ENCODE results near the gene LILRB3. TPM values are rescaled to one million over a fixed set of nuclear protein-coding genes. Genes with fewer than 3 reads are reported as not detected.
A peak's percentile ranks its signal among the peaks of the same experiment; 100 is the strongest.

Gene LILRB3
- total RNA-seq, 1 donor from 2014 or later = not detected

GRCh38 chr19:54169149-54169740 is 53.6 kb downstream of the LILRB3 start:
- DNase-seq (ENCODE audit: low read depth) = no peak

DNA sequence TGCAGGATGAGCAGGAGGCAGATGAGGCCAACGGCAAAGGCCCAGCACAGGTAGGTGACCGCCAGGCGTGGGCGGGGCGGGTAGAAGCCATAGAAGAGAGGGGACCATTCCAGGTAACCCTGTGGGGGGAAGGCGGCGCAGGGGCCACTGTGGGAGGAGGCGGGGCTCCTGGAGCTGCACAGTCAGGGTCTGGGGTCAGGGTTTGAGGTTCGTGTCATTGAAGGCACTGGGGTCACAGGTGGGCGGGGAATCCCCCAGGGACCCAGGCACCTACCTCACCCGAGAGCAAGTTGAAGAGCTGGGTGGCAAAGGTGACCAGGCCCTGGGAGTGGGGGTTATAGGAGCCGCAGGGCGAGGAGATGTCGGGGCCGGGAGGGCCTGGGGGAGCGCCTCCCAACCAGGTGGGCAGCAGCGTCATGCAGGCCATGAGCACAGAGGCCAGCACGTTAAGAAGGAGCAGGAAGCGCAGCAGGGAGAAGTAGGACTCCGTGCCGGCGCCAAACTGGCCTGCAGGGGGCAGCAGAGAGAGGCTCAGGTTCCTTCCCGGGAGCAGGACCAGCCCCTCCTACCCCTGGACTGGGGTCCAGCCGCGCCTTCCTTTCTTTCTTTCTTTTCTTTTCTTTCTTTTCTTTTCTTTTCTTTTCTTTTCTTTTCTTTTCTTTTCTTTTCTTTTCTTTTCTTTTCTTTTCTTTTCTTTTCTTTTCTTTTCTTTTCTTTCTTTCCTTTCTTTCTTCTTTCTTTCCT is 54.5 kb downstream of the LILRB3 start:
- peak; percentile 84 for DNase-seq (ENCODE audit: low read depth)

Other genes with a start within 250 kb of the LILRB3 start
- 22.8 and 30.8 TPM in 2 replicates for gene CACNG6, start 231.4 kb downstream of the LILRB3 start, total RNA-seq
- gene VSTM1, start 159.1 kb downstream of the LILRB3 start, total RNA-seq = not detected in 2 replicates
- gene TARM1, start 141.6 kb downstream of the LILRB3 start, total RNA-seq = not detected in 2 replicates
- 0.10 TPM in 1 of 2 replicates, not detected in the other for gene OSCAR, start 122.2 kb downstream of the LILRB3 start, total RNA-seq
- gene NDUFA3, start 120.2 kb downstream of the LILRB3 start, total RNA-seq = 51.3 and 53.7 TPM in 2 replicates
- 13.0 and 17.8 TPM in 2 replicates for gene TFPT, start 107.3 kb downstream of the LILRB3 start, total RNA-seq
- gene PRPF31, start 107.3 kb downstream of the LILRB3 start, total RNA-seq = 48.0 and 59.0 TPM in 2 replicates
- 17.0 and 17.2 TPM in 2 replicates for gene CNOT3, start 85.2 kb downstream of the LILRB3 start, total RNA-seq
- 8.7 and 9.3 TPM in 2 replicates for gene LENG1, start 63.3 kb downstream of the LILRB3 start, total RNA-seq
- gene TMC4, start 49.8 kb downstream of the LILRB3 start, total RNA-seq = 0.86 and 4.2 TPM in 2 replicates
- gene MBOAT7, start 33.4 kb downstream of the LILRB3 start, total RNA-seq = 48.5 and 59.6 TPM in 2 replicates
- 95.1 and 104 TPM in 2 replicates for gene TSEN34, start 31.7 kb downstream of the LILRB3 start, total RNA-seq
- gene RPS9, start 22.1 kb downstream of the LILRB3 start, total RNA-seq = 937 and 1,223 TPM in 2 replicates
- gene LILRA6, start 19.8 kb upstream of the LILRB3 start, total RNA-seq = not detected in 2 replicates
- not detected in 2 replicates for gene LILRB5, start 34.3 kb upstream of the LILRB3 start, total RNA-seq
- not detected in 2 replicates for gene LILRB2, start 58.1 kb upstream of the LILRB3 start, total RNA-seq
- not detected in 2 replicates for gene LILRA5, start 90.2 kb upstream of the LILRB3 start, total RNA-seq
- not detected in 2 replicates for gene LILRA4, start 116.2 kb upstream of the LILRB3 start, total RNA-seq
- not detected in 2 replicates for gene LAIR1, start 141.9 kb upstream of the LILRB3 start, total RNA-seq
- not detected in 2 replicates for gene TTYH1, start 192.5 kb upstream of the LILRB3 start, total RNA-seq
- gene LENG8, start 226.2 kb upstream of the LILRB3 start, total RNA-seq = 50.6 and 55.1 TPM in 2 replicates
- 5.2 and 6.9 TPM in 2 replicates for gene LENG9, start 240.8 kb upstream of the LILRB3 start, total RNA-seq